NCI-H146 treated with DMSO at 0.1 percent for 48 hours (cell line): ENCODE measurements around the gene TEX36.
"Not testable (repeated sequence)": the region's sequence is repeated elsewhere in the genome, so short reads cannot be mapped to it uniquely, and the experiment has no call there.

Experiments used
- DNase-seq: peaks from one replicate; lab custom pipeline; 2025; ENCODE audit not compliant: unreplicated experiment; lab: John Stamatoyannopoulos, UW

TEX36 gene

GRCh38 chr10:125683063-125683462 lies at the start of gene TEX36:
Gene TEX36 (minus strand): TSS chr10:125683163. CDS start chr10:125682989, 174 bp downstream.
- DNase-seq: no peak

GRCh38 chr10:125727436-125727835 lies 44.5 kb upstream of the TEX36 start:
- DNase-seq: no peak

- DNase-seq: no peak
Measured at GRCh38 chr10:125726914-125727313, 44.0 kb upstream of the TEX36 start.

- no peak for DNase-seq
Measured at GRCh38 chr10:125722811-125723210, 39.8 kb upstream of the TEX36 start.

GRCh38 chr10:125721035-125721434 lies 38.1 kb upstream of the TEX36 start:
- DNase-seq: no peak

GRCh38 chr10:125720002-125720382 lies 37.0 kb upstream of the TEX36 start:
- DNase-seq: no peak

GRCh38 chr10:125719173-125720001 lies 36.4 kb upstream of the TEX36 start, which contains the start of gene EDRF1:
Gene EDRF1 (plus strand): TSS chr10:125719709. CDS start chr10:125719808, 99 bp downstream.
- peak; percentile 96 for DNase-seq

GRCh38 chr10:125714728-125715127 lies 31.8 kb upstream of the TEX36 start:
- DNase-seq: not testable (repeated sequence)

GRCh38 chr10:125711110-125711750 lies 28.3 kb upstream of the TEX36 start:
- no peak for DNase-seq

- no peak for DNase-seq
Measured at GRCh38 chr10:125709553-125710474, 26.9 kb upstream of the TEX36 start.

- DNase-seq: no peak
Measured at GRCh38 chr10:125708971-125709503, 26.1 kb upstream of the TEX36 start.

GRCh38 chr10:125707541-125708468 lies 24.8 kb upstream of the TEX36 start:
- DNase-seq: no peak

- DNase-seq: no peak
Measured at GRCh38 chr10:125700355-125700911, 17.5 kb upstream of the TEX36 start.

GRCh38 chr10:125699562-125700143 lies 16.7 kb upstream of the TEX36 start:
- no peak for DNase-seq

- no peak for DNase-seq
Measured at GRCh38 chr10:125698481-125698998, 15.6 kb upstream of the TEX36 start.

GRCh38 chr10:125696884-125697283 lies 13.9 kb upstream of the TEX36 start:
- DNase-seq: not testable (repeated sequence)

GRCh38 chr10:125694883-125695282 lies 11.9 kb upstream of the TEX36 start:
- DNase-seq: no peak

GRCh38 chr10:125693524-125693847 lies 10.5 kb upstream of the TEX36 start:
- DNase-seq: no peak
